OCI-M2 (cell line): Measurements from ENCODE around the gene DNAI1.

ENCODE experiments used
- DNase-seq: peaks from one replicate; lab custom pipeline; 2025; ENCODE audit not compliant: unreplicated experiment; lab: John Stamatoyannopoulos, UW

DNAI1 gene

GRCh38 chr9:34486572-34486971 is 28.0 kb downstream of the DNAI1 start:
- no peak for DNase-seq

GRCh38 chr9:34490360-34490759 is 31.8 kb downstream of the DNAI1 start:
- DNase-seq, result no peak

DNA sequence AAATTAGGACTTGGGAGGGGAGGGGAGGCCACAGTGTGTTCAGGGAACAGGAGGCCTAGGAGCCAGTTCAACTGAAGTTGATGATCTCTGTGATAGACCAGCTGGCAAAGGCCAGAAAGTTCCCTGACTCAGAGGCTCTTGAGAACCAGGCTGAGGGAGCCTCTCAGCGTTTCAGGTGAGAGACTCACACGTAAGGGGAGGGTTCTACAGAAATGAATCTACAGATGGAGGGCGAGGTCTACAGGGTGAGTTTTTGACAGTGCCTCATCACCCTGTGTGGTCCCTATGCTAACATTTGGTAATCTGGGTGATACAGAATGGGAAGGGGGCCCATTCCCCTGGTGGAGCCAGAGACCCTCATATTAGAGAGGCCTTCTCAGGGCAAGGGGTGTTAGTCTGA is 32.2 kb downstream of the DNAI1 start:
- no peak for DNase-seq

DNA sequence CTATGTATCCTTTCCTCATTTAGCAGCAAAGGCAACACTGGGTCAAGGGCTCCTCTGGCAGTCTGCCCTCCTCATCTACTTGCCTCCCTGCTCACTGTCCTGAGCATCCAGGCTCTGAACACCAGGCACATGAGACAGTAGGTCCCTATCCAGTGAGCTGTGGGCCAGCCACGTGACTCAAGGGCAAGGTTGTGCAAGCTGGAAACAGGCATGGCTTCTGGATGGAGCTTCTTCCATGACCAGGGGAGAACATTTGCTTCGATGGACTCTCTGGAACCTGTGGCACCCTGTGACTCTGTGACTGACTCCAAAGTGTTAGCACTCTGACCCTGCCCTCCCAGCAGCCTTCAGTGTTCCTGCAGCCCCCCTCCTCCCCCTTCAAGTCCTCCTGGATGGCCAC is 33.0 kb downstream of the DNAI1 start:
- no peak for DNase-seq

GRCh38 chr9:34492051-34492450 is 33.4 kb downstream of the DNAI1 start:
- DNase-seq, result no peak

DNA sequence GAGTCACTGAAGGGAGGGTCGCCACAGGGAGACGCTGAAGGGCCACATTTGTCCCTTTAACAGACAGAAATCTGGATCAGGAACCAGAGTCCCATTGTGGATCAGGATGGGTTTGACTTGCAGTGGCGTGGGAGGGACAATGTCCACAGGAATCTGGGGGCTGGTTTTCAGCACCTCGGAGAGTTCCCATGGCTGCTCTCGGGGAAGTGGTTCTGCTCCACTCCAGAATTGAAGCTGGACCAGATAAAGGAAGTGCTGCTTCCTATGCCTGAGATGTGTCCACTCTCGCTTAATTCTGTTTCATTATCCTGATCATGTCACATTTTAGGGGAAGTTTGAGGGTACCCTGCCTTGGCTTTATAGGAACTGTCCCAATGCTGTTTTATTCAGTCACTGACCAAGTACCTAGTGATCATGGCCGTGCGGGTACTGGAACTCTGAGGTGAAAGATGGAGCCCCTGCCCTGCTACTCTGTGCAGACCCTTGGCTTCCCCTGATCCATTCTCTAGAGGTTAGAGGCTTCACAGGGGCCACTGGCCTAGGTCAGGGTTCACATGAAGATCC is 35.4 kb downstream of the DNAI1 start:
- DNase-seq, result peak; percentile 6

GRCh38 chr9:34496149-34496712 is 37.6 kb downstream of the DNAI1 start:
- no peak for DNase-seq

DNA sequence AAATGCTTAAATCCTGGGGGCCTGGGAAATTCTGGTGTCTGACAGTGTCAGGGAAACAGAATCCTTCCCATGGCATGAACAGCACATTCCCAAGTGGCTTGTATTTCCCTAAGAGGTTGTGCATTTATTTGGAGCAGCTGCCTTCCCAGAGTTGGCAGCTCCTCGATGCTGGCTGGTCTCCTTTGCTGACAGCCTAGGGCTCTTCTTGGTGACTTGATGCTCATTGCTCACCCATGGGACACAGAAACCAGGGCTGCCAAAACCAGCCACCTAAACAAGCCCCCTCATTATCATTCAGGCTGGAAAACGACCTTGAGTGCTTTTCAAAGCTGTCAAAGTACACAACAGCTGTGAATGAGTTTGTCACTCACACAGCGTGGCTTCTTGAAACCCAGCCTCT is 39.9 kb downstream of the DNAI1 start:
- DNase-seq, result no peak

GRCh38 chr9:34499076-34499475 is 40.5 kb downstream of the DNAI1 start:
- DNase-seq, result no peak

- peak; percentile 19 for DNase-seq
These were observed 42.1 kb downstream of the DNAI1 start for GRCh38 chr9:34500623-34501267.

GRCh38 chr9:34501372-34501771 is 42.8 kb downstream of the DNAI1 start:
- DNase-seq, result no peak

- no peak for DNase-seq
These were observed 43.4 kb downstream of the DNAI1 start for GRCh38 chr9:34501889-34502425.

- DNase-seq, result no peak
These were observed 43.9 kb downstream of the DNAI1 start for GRCh38 chr9:34502471-34502870.

DNA sequence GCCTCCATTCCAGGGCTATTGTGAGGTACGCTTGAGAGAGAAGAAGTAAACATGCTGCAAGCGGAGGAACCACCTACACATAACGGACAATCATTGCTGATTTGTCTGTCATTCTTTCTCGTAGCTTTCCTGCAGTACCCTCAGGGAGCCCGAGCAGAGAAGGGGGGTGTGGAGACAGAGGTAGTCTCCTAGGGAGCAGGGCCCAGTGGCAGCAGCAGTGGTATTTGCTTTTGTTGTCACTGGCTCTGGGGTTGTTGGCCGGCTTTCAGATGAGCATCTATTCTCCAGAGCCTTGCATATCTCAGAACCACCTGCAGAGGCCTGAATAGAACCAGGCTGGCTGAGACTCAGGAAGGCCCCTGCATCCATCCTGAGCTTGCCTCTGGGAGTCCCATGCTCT is 44.3 kb downstream of the DNAI1 start:
- DNase-seq, result no peak

GRCh38 chr9:34503406-34503805 is 44.8 kb downstream of the DNAI1 start:
- DNase-seq, result no peak

DNA sequence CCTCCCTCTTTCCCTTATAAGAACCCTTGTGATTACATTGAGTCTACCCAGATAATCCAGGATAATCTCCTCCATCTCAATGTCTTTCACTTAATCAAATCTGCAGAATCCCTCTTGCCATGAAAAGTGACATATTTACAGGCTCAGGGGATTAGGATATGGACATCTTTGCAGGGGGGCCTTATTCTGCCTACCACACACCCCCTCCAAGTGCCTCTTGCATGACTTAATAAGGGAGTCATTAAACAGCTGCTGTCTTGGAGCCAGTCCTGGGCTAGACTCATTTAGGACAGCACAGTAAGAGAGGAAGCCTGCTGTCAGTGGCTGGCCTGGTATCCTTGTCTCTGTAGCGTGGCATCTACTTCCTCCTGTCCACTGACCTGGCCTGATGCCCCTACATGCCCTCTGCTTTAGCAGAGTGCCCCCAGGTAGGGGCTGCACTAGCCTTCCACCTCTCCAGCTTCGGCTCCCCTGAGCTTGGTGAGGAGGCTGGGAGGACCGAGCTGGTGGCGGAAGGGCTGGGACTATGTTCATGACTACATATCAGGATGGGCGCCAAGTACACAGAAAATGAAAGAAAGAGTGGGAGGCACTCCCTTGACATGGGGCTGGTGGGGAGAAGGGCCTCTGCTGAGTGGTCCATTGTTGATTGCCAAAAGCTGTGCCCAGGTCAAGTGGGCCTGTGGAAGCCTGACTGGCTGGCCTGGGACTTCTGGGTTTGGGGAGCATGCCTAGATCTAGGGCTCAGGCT is 46.9 kb downstream of the DNAI1 start:
- DNase-seq, result no peak

DNA sequence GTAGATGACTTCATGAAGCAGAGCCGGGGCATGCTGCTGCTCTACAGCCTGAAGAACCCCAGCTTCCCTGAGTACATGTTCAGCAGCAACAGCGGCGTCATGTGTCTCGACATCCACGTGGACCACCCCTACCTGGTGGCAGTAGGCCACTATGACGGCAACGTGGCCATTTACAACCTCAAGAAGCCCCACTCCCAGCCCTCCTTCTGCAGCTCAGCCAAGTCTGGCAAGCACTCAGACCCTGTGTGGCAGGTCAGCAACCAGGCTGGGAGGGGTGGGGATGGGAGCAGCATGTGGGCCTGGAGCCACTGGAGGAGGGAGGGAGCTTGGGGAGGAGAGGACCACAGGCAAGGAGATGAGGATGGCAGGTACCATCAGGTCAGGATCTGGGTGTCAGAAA is 48.0 kb downstream of the DNAI1 start:
- no peak for DNase-seq

- DNase-seq, result no peak
These were observed 49.0 kb downstream of the DNAI1 start for GRCh38 chr9:34507556-34507955.

GRCh38 chr9:34507966-34508365 is 49.4 kb downstream of the DNAI1 start:
- no peak for DNase-seq

DNA sequence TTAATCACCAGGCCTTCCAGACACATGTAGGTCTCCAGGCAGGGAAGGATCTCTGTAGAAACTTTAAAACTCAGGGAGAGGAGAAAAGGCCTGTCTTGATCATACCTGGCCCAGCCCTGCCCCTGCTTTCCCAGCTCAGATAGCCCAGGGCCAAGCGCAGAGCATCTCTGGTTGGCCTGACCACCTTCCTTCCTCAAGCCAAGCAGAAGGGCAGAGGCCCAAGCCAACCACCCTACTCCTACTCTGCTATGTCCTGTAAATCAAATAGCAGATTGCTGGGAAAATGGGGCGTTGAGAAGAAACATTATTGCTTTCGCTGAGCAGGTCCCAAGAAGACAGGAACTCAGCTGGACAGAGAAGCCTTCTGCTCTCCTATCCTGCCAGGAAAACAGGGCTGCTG is 49.9 kb downstream of the DNAI1 start:
- no peak for DNase-seq

GRCh38 chr9:34508951-34509350 is 50.3 kb downstream of the DNAI1 start:
- no peak for DNase-seq
